Measurements from ENCODE around the gene NF1.
"Not testable (repeated sequence)": the region's sequence is repeated elsewhere in the genome, so short reads cannot be mapped to it uniquely, and the experiment has no call there.

The NF1 gene

GRCh38 chr17:31122746-31123145 lies 28.0 kb downstream of the NF1 start:
- in situ Hi-C loops (cut with MboI; ENCODE audit: low sequenced_read_pairs), result no loop called here

- in situ Hi-C loops (cut with MboI; ENCODE audit: low sequenced_read_pairs), result no loop called here
Measured at GRCh38 chr17:31126318-31126717, 31.5 kb downstream of the NF1 start.

- in situ Hi-C loops (cut with MboI; ENCODE audit: low sequenced_read_pairs), result no loop called here
Measured at GRCh38 chr17:31128241-31128640, 33.5 kb downstream of the NF1 start.

- in situ Hi-C loops (cut with MboI; ENCODE audit: low sequenced_read_pairs), result no loop called here
Measured at GRCh38 chr17:31130286-31131224, 35.8 kb downstream of the NF1 start.

GRCh38 chr17:31131299-31131698 lies 36.5 kb downstream of the NF1 start:
- in situ Hi-C loops (cut with MboI; ENCODE audit: low sequenced_read_pairs), result no loop called here

- in situ Hi-C loops (cut with MboI; ENCODE audit: low sequenced_read_pairs), result no loop called here
Measured at GRCh38 chr17:31132977-31133376, 38.2 kb downstream of the NF1 start.

GRCh38 chr17:31134576-31134975 lies 39.8 kb downstream of the NF1 start:
- in situ Hi-C loops (cut with MboI; ENCODE audit: low sequenced_read_pairs), result no loop called here

- in situ Hi-C loops (cut with MboI; ENCODE audit: low sequenced_read_pairs), result no loop called here
Measured at GRCh38 chr17:31136319-31136718, 41.5 kb downstream of the NF1 start.

- in situ Hi-C loops (cut with MboI; ENCODE audit: low sequenced_read_pairs), result no loop called here
Measured at GRCh38 chr17:31140111-31140510, 45.3 kb downstream of the NF1 start.

- in situ Hi-C loops (cut with MboI; ENCODE audit: low sequenced_read_pairs), result no loop called here
Measured at GRCh38 chr17:31144428-31144827, 49.7 kb downstream of the NF1 start.

GRCh38 chr17:31144836-31145235 lies 50.1 kb downstream of the NF1 start:
- in situ Hi-C loops (cut with MboI; ENCODE audit: low sequenced_read_pairs), result no loop called here

- in situ Hi-C loops (cut with MboI; ENCODE audit: low sequenced_read_pairs), result no loop called here
Measured at GRCh38 chr17:31147507-31148202, 52.9 kb downstream of the NF1 start.

- in situ Hi-C loops (cut with MboI; ENCODE audit: low sequenced_read_pairs), result no loop called here
Measured at GRCh38 chr17:31148205-31148604, 53.4 kb downstream of the NF1 start.

- in situ Hi-C loops (cut with MboI; ENCODE audit: low sequenced_read_pairs), result no loop called here
Measured at GRCh38 chr17:31152271-31152670, 57.5 kb downstream of the NF1 start.

- in situ Hi-C loops (cut with MboI; ENCODE audit: low sequenced_read_pairs), result no loop called here
Measured at GRCh38 chr17:31155208-31155810, 60.5 kb downstream of the NF1 start.

GRCh38 chr17:31156326-31156725 lies 61.5 kb downstream of the NF1 start:
- in situ Hi-C loops (cut with MboI; ENCODE audit: low sequenced_read_pairs), result no loop called here

- in situ Hi-C loops (cut with MboI; ENCODE audit: low sequenced_read_pairs), result not testable (repeated sequence)
Measured at GRCh38 chr17:31156864-31157263, 62.1 kb downstream of the NF1 start.

- in situ Hi-C loops (cut with MboI; ENCODE audit: low sequenced_read_pairs), result no loop called here
Measured at GRCh38 chr17:31158746-31159377, 64.1 kb downstream of the NF1 start.

GRCh38 chr17:31163091-31163781 lies 68.5 kb downstream of the NF1 start:
- in situ Hi-C loops (cut with MboI; ENCODE audit: low sequenced_read_pairs), result no loop called here

GRCh38 chr17:31167111-31167510 lies 72.3 kb downstream of the NF1 start:
- in situ Hi-C loops (cut with MboI; ENCODE audit: low sequenced_read_pairs), result no loop called here

- in situ Hi-C loops (cut with MboI; ENCODE audit: low sequenced_read_pairs), result no loop called here
Measured at GRCh38 chr17:31171701-31172100, 76.9 kb downstream of the NF1 start.
